Measurements from ENCODE around the gene CMIP.
"Not testable (repeated sequence)": the region's sequence is repeated elsewhere in the genome, so short reads cannot be mapped to it uniquely, and the experiment has no call there.

Gene CMIP

DNA sequence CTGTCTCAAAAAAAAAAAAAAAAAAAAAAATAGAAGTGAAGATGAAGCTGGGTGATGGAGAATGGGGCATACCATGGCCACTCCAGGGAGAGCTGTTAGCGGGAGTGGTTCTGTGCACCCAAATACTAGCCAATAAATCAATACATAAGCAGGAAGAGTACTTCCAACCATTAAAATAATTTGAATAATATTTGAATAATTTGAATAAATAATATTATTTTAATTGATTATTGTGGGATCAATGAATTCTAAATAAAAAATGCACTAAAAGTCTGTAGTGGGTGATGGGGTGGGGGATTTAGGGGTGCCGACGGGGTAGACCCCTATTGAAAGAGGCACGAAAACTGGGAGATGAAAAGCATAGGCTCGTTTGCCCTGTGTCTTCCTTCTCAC, 41.4 kb upstream of the CMIP start:
- DNase-seq (ENCODE audit: low read depth, low spot score), result no peak
- H3K9ac ChIP-seq (ENCODE audit: insufficient read length, low read depth), result no peak overlapping the region

GRCh38 chr16:81403601-81404391, 40.8 kb upstream of the CMIP start:
- TF ChIP-seq YY1 (IDR thresholded peaks at IDR 0.05; ENCODE audit: insufficient read depth, insufficient read length) (no peak), SUZ12 (IDR thresholded peaks at IDR 0.05; ENCODE audit: extremely low read depth, insufficient read depth, insufficient read length) (no peak), ZNF274 (IDR thresholded peaks at IDR 0.05; ENCODE audit: low read depth, low read length) (no peak)
- Histone ChIP-seq H3K9me3 (ENCODE audit: insufficient read depth, low read length) (peaks cover 14% of the 10 kb centered on the region; the same call in 1 of the 2 replicates), H3K4me1 (ENCODE audit: insufficient read depth, insufficient read length) (no peaks in the 10 kb centered on the region), H3K9ac (ENCODE audit: insufficient read length, low read depth) (peak overlapping the region; percentile 71), H3K27me3 (ENCODE audit: insufficient read depth, insufficient read length) (peaks cover 9% of the 10 kb centered on the region), H3K4me3 (ENCODE audit: insufficient read length, low read depth) (peak overlapping the region; percentile 22), H3K36me3 (ENCODE audit: insufficient read depth, insufficient read length, low read length) (no peaks in the 10 kb centered on the region)
- DNase-seq (ENCODE audit: low read depth, low spot score), result peak; percentile 76

More for the DNA sequence above, 41.4 kb upstream of the CMIP start:
- Histone ChIP-seq H3K36me3 (ENCODE audit: insufficient read depth, insufficient read length, low read length) (no peaks in the 10 kb centered on the region), H3K27me3 (ENCODE audit: insufficient read depth, insufficient read length) (peaks cover 9% of the 10 kb centered on the region), H3K9me3 (ENCODE audit: insufficient read depth, low read length) (peaks cover 14% of the 10 kb centered on the region; the same call in 1 of the 2 replicates), H3K4me3 (ENCODE audit: insufficient read length, low read depth) (no peak overlapping the region), H3K4me1 (ENCODE audit: insufficient read depth, insufficient read length) (no peaks in the 10 kb centered on the region)
- TF ChIP-seq ZNF274 (IDR thresholded peaks at IDR 0.05; ENCODE audit: low read depth, low read length) (no peak), YY1 (IDR thresholded peaks at IDR 0.05; ENCODE audit: insufficient read depth, insufficient read length) (no peak), SUZ12 (IDR thresholded peaks at IDR 0.05; ENCODE audit: extremely low read depth, insufficient read depth, insufficient read length) (no peak)

DNA sequence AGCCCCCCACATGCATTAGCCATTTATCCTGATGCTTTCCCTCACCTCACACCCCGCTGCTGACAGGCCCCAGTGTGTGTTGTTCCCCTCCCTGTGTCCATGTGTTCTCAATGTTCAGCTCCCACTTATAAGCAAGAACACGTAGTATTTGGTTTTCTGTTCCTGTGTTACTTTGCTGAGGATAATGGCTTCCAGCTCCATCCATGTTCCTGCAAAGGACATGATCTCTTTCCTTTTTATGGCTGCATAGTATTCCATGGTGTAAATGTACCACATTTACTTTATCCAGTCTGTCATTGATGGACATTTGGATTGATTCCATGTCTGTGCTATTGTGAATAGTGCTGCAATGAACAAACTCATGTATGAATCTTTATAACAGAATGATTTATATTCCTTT, 39.6 kb upstream of the CMIP start:
- not testable (repeated sequence) for H3K36me3 ChIP-seq (ENCODE audit: insufficient read depth, insufficient read length, low read length); H3K9ac ChIP-seq (ENCODE audit: insufficient read length, low read depth); DNase-seq (ENCODE audit: low read depth, low spot score); H3K4me3 ChIP-seq (ENCODE audit: insufficient read length, low read depth); H3K27me3 ChIP-seq (ENCODE audit: insufficient read depth, insufficient read length); H3K9me3 ChIP-seq (ENCODE audit: insufficient read depth, low read length); H3K4me1 ChIP-seq (ENCODE audit: insufficient read depth, insufficient read length)

DNA sequence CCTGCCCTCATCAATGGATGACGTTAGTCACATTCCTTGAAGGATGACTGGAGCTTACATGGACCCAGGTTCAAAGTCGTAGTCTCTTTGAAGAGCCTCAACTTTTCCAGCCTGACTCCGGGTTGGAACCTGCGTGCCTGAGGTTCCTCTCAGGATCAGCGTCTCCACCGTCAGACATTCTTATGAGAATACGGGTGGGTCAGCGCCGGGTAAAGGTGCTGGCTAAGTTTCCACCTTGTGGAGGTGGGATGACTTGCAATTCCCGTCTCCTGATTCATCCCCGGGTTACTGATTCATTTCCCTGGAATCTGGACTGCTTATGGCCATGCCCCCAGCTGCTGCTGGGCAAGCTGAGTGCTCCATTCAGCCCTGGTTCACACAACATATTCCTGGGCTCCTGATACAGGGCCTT, 38.9 kb upstream of the CMIP start:
- Histone ChIP-seq H3K9me3 (ENCODE audit: insufficient read depth, low read length) (no peaks in the 10 kb centered on the region), H3K9ac (ENCODE audit: insufficient read length, low read depth) (no peak overlapping the region), H3K36me3 (ENCODE audit: insufficient read depth, insufficient read length, low read length) (no peaks in the 10 kb centered on the region), H3K4me1 (ENCODE audit: insufficient read depth, insufficient read length) (peaks cover 2% of the 10 kb centered on the region), H3K4me3 (ENCODE audit: insufficient read length, low read depth) (no peak overlapping the region), H3K27me3 (ENCODE audit: insufficient read depth, insufficient read length) (peaks cover 9% of the 10 kb centered on the region)
- DNase-seq (ENCODE audit: low read depth, low spot score), result no peak
- TF ChIP-seq YY1 (IDR thresholded peaks at IDR 0.05; ENCODE audit: insufficient read depth, insufficient read length) (no peak), ZNF274 (IDR thresholded peaks at IDR 0.05; ENCODE audit: low read depth, low read length) (no peak), SUZ12 (IDR thresholded peaks at IDR 0.05; ENCODE audit: extremely low read depth, insufficient read depth, insufficient read length) (no peak)

GRCh38 chr16:81408409-81408950, 36.1 kb upstream of the CMIP start:
- no peaks in the 10 kb centered on the region for H3K36me3 ChIP-seq (ENCODE audit: insufficient read depth, insufficient read length, low read length)
- peaks cover 4% of the 10 kb centered on the region for H3K4me1 ChIP-seq (ENCODE audit: insufficient read depth, insufficient read length)
- TF ChIP-seq SUZ12 (IDR thresholded peaks at IDR 0.05; ENCODE audit: extremely low read depth, insufficient read depth, insufficient read length), result no peak
- TF ChIP-seq YY1 (IDR thresholded peaks at IDR 0.05; ENCODE audit: insufficient read depth, insufficient read length), result no peak
- TF ChIP-seq ZNF274 (IDR thresholded peaks at IDR 0.05; ENCODE audit: low read depth, low read length), result no peak
- H3K4me3 ChIP-seq (ENCODE audit: insufficient read length, low read depth), result no peak overlapping the region
- no peak overlapping the region for H3K9ac ChIP-seq (ENCODE audit: insufficient read length, low read depth)
- no peaks in the 10 kb centered on the region for H3K9me3 ChIP-seq (ENCODE audit: insufficient read depth, low read length)
- H3K27me3 ChIP-seq (ENCODE audit: insufficient read depth, insufficient read length), result peaks cover 9% of the 10 kb centered on the region
- no peak for DNase-seq (ENCODE audit: low read depth, low spot score)

DNA sequence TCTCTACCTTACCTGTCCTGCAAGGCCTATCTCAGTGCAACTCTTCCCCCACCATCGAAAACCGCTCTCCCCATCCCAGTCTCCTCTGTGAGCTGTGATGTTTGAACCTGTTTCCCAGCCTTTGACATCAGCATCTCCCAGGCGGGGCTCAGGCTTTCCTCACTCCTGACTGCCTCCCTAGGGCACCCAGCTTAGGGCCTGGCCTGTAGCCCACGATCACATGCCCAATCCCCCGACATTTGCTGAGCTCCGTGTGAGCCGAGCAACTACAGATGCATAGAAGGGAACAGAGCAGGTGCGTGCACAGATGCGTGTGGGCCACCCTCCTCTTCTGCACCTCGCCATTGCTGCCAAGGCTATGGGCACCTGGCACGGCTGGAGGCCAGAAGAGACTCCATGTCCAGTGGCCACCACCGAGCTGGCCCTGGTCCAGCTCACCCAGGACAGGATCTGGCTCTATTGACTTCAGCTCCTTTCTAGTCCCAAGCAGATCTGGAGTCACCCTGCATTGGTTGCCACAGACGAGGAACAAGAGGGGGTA, 35.5 kb upstream of the CMIP start:
- Histone ChIP-seq H3K27me3 (ENCODE audit: insufficient read depth, insufficient read length) (peaks cover 5% of the 10 kb centered on the region), H3K4me1 (ENCODE audit: insufficient read depth, insufficient read length) (peaks cover 7% of the 10 kb centered on the region), H3K9me3 (ENCODE audit: insufficient read depth, low read length) (no peaks in the 10 kb centered on the region), H3K4me3 (ENCODE audit: insufficient read length, low read depth) (no peak overlapping the region), H3K36me3 (ENCODE audit: insufficient read depth, insufficient read length, low read length) (no peaks in the 10 kb centered on the region), H3K9ac (ENCODE audit: insufficient read length, low read depth) (no peak overlapping the region)
- TF ChIP-seq SUZ12 (IDR thresholded peaks at IDR 0.05; ENCODE audit: extremely low read depth, insufficient read depth, insufficient read length) (no peak), YY1 (IDR thresholded peaks at IDR 0.05; ENCODE audit: insufficient read depth, insufficient read length) (no peak), ZNF274 (IDR thresholded peaks at IDR 0.05; ENCODE audit: low read depth, low read length) (no peak)
- no peak for DNase-seq (ENCODE audit: low read depth, low spot score)

GRCh38 chr16:81410643-81411293, 33.8 kb upstream of the CMIP start:
- H3K9ac ChIP-seq (ENCODE audit: insufficient read length, low read depth), result no peak overlapping the region
- no peak for DNase-seq (ENCODE audit: low read depth, low spot score)

More at GRCh38 chr16:81410643-81411293, 33.8 kb upstream of the CMIP start:
- H3K36me3 ChIP-seq (ENCODE audit: insufficient read depth, insufficient read length, low read length), result no peaks in the 10 kb centered on the region
- no peaks in the 10 kb centered on the region for H3K9me3 ChIP-seq (ENCODE audit: insufficient read depth, low read length)
- peaks cover 13% of the 10 kb centered on the region for H3K4me1 ChIP-seq (ENCODE audit: insufficient read depth, insufficient read length)
- H3K27me3 ChIP-seq (ENCODE audit: insufficient read depth, insufficient read length), result no peaks in the 10 kb centered on the region
- H3K4me3 ChIP-seq (ENCODE audit: insufficient read length, low read depth), result no peak overlapping the region
- TF ChIP-seq ZNF274 (IDR thresholded peaks at IDR 0.05; ENCODE audit: low read depth, low read length) (no peak), SUZ12 (IDR thresholded peaks at IDR 0.05; ENCODE audit: extremely low read depth, insufficient read depth, insufficient read length) (no peak), YY1 (IDR thresholded peaks at IDR 0.05; ENCODE audit: insufficient read depth, insufficient read length) (no peak)

All from NT2/D1 (cell line).